Stimulated activated CD4-positive, alpha-beta T cell treated with anti-CD3 and anti-CD28 coated beads, Interleukin-15, amount 100 ng/mL, for 1 hour (primary cell): ENCODE data around the gene RAF1.

Source experiments
- DNase-seq, 2 donors: peaks; one replicate each; pipeline ENCODE4 v3.0.0-alpha.2; 2020; ENCODE audit warnings: low read depth in 1 of 2, low spot score in 1 of 2

The RAF1 gene

DNA sequence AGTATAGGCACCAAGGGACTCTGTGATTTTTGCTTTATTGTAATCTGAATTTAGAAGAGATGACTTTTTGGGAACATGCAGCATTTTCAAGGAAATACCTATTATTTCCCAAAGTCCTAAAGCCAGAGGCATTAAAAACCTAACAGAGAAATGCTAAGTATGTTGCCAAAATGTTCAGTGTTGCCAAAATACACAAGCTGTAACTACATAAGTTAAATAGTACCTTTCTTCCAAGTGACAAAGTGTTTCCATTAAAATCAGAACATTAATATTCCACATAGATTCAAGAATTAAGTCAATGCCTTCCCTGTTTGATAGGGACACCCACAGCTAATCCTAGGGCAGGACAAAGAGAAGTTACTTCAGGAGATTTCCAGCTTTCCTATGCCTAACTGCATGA lies 65.0 kb downstream of the RAF1 start:
- DNase-seq: no peak

DNA sequence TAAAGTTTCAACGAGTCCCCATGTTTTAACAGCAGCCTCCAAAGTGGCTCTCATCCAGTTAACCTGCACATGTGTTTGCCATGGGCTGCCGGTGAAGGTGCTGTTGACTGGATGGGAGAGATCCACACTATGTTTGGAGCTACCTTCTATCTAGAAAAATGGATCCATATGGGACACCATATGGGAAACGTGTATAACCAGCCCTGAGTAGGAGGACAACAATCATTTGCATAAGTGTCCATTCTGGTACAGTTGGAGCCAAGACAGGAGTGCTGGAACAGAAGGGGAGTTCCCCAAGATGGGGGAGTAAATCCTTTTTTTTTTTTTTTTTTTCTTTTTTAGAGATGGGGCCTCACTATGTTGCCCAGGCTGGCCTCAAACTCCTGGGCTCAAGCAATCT lies 70.4 kb downstream of the RAF1 start:
- DNase-seq: no peak

DNA sequence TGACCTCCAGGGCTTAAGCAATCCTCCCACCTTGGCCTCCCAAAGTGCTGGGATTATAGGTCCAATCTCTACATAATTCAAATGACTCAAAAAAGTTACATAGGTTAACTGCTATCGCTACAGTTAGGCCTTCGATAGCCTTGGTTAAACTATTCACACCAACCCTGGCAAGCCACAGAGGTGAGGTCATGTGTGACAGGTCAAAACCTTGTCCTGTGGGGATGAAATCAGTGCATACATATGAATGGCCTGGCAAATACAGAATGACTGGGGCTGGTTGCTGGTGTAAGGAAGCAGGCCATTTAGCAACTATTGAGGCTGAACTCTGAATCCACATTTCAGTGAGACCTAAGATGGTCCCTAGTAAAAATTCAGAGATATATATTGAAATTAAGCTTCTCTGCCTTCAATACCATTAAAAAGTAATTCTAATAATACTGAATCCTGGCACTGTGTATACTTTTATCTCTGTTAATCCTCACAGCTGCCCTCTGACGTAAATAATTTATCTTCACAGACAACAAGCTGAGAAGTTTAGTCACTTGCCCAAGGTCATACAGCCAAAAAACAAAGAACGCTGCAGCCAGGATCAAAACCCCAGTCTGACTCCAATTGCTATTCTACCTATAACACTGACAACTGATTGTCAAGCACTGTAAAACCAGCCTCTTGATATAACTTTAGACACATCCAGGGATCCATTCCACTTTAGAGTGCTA lies 71.8 kb downstream of the RAF1 start:
- DNase-seq: no peak

DNA sequence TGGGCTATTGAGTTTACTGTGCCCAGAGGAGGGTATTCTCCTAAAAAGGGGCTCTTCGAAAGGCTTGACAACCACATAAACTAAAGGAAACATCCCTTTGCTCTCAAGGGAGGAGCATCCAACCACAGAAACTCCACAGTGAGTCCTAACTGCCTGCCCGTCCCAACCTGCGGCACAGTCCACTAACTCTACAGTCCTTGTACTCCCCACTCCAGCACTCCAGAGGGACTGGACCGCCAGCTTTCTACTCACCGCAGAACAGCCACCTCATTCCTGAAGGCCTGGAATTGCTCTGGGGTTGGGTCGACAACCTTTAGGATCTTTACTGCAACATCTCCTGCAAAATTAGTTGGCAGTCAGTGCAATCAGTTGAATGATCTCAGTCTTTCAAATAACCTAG lies 72.5 kb downstream of the RAF1 start:
- no peak for DNase-seq

DNA sequence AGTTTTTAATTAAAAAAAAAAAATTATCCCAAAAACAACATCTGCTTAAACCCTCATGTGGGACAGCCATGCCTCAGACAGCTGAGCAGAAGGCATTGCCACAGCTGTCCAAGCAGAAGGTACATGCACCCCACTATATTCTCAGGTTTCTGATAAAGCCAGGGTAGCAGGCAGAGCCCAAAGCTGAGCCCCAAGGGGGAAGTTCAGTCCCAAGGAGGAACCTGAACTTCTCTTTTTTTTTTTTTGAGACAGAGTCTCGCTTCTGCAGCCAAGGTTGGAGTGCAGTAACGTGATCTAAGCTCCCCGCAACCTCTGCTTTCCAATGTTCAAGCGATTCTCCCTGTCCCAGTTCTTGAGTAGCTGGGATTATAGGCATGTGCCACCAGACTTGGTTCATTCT lies 73.8 kb downstream of the RAF1 start:
- no peak for DNase-seq

DNA sequence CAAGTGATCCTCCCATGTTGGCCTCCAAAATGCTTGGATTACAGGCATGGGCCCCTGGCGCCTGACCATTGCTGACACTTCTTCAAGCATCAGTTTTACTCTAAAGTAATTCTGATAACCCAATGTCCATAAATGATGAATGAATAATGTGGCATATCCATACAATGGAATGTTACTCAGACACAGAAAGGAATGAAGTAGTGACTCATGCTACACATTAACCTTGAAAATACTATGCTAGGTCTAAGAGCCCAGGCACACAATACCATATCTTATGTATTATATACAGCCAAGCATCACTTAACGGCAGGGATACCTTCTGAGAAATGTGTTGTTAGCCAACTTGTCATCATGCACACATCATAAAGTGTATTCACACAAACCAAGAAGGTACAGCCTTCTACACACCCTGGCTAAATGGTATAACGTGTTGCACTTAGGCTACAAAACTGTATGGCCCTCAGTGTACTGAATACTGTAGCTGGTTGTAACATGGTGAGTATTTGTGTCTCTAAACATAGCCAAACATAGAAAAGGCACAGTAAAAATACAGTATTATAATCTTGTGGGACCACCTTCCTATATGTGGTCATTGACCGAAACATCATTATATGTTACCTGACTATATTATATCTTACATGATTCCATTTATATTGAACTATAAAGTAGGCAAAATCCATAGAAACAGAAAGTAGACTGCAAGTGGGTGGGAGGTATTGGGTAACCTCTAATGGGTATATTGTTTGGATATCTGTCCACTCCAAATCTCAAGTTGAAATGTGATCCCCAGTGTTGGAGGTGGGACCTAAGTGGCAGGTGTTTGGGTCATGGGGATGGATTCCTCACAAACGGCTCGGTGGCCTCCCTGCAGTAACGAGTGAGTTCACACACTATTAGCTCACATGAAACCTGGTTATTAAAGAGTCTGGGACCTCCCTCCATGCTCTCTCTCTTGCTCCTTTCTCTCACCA lies 75.6 kb downstream of the RAF1 start:
- DNase-seq: no peak

DNA sequence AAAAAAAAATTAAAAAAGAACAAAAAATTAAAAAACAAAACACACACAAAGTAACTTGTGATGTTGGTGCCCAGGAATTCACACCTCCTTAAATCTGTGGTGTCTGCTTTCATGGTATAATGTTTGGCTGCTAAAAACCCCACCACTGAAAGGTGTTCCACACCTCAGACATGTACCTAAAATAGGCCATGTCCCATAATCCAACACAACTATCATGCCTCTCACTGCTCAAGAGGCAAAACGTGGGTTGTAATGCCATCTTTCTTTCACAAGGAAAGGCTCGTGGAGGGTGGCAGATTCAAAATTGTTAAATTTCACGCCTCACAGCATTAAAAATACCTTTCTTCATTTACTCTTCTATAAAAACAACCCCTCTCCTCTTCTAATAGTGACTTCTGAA lies 77.5 kb downstream of the RAF1 start:
- no peak for DNase-seq

DNA sequence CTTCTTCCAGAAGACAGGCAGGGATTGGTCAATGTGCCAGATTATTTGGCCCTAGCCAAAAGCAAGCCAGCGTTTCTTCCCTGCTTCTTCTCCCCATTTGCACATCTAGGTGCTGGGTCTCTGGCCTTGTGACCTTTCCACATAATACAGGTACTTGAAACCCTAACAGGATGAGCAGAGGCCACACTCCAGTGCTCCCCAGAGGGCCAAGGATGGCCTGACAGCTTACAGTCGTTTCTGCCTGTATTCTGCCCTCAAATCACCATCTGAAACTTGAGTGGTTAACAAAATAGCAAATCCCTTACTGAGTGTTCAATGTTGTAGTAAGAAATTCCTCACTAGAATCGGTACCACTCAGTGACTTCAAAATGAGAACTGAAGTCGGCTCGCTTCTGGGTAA lies 77.9 kb downstream of the RAF1 start:
- no peak for DNase-seq

DNA sequence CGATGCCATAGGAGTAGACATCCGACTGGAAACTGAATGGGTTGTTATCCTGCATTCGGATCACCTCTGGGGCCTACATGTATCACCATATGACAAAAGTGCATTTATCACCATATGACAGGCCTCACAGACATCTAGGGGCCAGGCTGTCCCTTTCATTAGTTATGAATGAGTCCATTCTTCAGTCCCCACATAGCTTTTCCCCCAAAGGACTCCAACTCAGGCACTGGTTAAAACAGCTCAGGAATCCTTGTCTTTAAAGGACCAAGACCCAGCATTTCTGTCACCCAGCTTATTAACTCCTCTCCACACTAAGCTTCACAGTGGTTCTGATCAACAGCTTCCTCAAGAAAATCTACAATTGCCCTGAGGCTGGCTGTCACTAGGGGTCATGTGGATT lies 78.7 kb downstream of the RAF1 start:
- no peak for DNase-seq

DNA sequence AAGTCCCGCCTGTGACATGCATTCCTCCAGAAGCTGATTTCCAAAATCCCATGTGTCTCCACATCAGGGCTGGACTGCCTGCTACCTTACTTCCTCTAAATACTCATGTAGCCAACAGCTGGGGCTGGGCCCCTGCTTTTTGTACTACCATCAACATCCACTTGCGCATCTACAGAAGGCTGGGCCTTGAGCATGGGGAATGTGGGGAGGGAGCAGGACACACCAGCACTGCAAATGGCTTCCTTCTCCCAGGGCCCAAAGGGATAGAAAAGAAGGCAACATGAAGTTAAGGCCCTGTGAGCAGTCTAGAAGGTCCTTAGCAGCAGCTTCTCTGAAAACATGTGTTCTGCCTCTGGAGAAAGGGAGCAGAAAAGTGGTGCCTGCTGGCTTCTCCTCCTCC lies 79.8 kb downstream of the RAF1 start:
- DNase-seq: no peak

DNA sequence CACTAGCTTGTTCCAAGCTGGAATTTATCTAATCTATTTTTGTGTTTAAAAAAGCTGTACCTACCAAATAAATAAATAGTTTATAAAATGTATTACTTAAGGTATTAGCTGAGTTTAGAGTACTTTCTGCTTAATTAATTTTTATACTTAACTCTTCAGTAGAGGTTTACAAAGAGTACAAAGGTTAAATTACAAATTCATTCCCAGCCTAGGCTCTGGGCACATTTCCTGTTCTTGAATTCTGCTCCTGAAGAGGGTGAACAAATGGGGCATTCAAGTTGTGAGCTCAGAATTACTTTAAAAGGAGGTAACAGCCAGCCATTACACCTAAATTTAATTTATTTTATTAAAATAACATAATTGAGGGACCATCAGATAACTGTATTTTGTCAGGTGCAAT lies 80.6 kb downstream of the RAF1 start:
- DNase-seq: no peak

DNA sequence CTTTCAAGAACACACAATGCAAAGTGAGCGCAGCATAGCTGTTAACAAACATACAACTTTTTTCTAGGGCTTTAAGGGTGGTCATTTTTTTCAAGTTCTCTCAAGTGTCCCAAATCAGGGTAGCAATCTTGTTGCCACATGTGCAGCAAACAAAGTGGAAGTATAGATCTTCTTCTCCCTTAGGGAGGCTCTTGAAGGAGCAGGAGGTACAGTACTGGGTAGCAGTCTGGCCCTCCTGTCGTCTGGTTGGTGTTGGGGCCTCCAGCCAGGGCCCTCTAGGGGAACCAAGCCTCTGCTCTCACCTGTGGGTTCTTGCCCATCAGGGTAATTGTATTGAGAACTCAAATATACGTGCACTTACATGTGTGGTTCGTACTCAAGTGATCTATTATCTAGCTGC lies 81.2 kb downstream of the RAF1 start:
- no peak for DNase-seq

DNA sequence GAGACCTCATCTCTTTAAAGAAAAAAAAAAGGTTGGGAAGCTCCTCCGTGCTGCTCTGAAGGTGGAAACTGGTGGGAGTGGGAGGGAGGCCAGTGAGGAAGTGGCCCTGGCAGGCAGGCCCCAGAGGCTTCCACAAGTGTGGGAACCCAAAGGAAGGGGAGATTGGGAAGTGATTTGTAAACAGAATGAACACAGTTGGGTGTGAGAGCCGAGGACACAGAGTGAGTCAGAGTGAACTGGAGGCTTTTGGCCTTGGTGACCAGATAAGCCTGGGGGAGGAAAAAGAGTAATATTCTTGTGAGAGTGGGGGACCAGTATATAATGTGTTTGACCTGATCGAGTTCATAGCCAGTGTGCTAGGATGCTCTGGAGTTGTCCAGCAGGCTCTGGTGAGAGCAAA lies 84.0 kb downstream of the RAF1 start:
- DNase-seq: no peak

DNA sequence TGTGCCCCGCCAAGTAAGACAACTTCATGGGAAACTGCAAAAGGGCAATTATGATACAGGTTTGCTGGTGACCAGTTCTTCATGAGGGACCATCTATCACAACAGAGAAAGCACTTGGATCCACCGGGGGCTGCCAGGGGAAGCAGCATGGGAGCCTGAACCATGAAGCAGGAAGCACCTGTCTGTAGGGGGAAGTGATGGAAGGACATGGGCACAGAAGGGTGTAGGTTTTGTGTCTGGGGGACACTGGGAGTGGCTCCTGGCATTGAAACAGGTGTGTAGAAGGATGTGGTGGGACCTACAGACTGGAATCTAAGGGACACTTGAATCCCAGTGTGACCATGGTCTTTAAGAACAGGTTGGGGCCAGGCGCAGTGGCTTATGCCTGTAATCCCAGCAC lies 84.5 kb downstream of the RAF1 start:
- DNase-seq: no peak

DNA sequence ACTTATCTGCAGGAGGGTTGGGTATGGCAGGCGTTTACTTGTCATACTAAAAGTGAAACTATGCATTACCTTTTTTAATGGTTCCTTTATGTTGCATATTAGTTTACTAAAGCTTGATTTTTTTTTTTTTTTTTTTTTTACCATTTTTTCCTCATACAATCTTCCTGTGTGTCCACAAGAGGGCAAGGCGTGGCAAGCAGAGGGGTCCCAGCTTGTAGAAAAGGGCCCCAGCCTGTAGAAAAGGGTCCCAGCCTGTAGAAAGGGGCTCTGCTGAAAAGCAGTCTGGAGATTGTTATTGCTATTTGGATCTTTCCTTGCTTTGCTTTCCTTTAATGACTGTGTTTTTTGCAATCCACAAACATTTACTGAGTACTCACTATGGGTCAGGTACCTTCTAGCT lies 85.2 kb downstream of the RAF1 start:
- no peak for DNase-seq

DNA sequence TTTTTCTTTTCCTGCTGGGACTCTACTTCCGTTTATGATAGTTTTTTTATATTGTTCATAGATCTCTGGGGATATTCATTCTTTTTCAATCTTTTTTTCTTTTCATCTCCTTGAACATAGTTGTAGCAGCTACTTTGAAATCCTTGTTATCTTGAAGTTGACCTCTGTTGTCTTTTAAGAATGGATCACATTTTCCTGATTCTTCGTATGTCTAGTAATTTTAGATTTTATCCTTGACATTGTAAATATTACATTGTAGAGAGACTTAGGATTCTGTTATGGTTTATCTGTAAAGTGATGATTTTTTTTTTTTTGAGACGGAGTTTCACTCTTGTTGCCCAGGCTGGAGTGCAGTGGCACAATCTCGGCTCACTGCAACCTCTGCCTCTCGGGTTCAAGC lies 86.5 kb downstream of the RAF1 start:
- DNase-seq: no peak

DNA sequence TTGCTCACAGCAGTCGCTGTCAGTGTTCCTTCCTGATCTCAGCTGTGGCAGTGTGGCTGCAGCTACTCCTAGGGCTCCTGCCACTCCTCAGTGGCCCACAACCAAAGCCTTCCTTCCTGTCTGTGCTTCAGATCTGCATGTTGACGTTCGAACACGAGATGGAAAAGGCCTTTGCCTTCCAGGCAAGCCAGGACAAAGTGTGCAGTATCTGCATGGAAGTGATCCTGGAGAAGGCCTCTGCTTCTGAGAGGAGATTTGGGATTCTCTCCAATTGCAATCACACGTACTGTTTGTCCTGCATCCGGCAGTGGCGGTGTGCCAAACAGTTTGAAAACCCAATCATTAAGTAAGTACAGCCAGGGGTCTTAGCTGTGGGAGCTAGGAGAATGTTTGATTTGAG lies 89.3 kb downstream of the RAF1 start:
- no peak for DNase-seq

DNA sequence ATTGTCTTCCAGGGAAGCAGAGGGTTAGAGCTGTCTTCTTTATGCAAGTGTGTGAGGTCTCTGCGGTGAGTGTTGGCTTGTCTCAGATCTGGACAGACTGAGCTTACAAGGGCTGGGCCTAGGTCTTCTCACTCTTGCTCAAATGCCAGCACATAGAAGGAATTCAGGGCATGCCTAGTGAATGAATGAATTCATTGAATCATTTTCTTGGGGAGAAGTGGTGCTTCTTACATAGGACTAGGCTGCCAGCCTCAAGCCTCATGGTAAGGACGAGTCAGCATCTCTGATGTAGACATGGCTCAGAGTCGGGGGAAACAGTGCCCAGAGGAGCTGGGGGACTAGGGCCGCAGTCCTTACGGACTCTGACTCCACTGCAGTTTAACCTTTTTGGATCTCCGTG lies 89.8 kb downstream of the RAF1 start:
- no peak for DNase-seq

DNA sequence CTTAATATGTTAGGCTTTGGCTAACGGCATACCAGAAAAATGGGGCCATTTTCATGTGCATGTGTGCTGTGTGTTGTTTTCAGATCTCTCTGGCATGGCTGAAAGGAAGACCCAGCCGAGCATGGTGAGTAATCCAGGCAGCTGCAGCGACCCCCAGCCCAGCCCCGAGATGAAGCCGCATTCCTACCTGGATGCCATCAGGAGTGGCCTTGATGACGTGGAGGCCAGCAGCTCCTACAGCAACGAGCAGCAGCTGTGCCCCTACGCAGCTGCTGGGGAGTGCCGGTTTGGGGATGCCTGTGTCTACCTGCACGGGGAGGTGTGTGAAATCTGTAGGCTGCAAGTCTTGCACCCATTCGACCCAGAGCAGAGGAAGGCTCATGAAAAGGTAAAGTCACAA lies 91.9 kb downstream of the RAF1 start:
- no peak for DNase-seq

DNA sequence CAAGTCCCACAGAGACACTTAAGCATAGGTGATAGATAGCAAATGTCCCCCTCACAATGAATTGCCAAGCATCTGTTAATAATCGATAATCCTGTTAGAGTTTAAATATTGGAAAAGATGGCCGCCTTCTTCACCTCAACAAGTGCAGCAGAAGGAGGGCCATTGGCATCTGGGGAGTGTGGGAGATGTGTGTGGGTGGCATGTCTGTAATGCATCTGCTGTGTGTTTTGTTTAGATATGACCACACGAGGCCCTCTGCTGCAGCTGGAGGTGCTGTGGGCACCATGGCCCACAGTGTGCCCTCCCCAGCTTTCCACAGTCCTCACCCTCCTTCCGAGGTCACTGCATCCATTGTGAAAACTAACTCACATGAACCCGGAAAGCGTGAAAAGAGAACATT lies 94.1 kb downstream of the RAF1 start:
- no peak for DNase-seq

DNA sequence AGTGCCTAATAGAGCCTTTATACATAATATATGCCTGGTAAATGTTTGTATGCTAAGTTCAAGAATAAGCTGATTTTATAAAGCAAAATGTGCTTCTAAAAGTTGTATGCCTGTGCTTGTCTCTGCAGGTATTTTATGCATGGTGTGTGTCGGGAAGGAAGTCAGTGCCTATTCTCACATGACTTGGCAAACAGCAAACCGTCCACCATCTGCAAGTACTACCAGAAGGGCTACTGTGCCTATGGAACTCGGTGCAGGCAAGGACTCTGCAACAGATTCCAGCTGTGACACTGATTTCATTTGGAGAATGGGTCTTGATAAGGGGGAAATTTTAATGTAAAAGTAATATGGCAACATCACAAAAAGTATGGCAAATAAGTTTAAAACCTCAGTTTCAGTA lies 95.2 kb downstream of the RAF1 start:
- DNase-seq: no peak

DNA sequence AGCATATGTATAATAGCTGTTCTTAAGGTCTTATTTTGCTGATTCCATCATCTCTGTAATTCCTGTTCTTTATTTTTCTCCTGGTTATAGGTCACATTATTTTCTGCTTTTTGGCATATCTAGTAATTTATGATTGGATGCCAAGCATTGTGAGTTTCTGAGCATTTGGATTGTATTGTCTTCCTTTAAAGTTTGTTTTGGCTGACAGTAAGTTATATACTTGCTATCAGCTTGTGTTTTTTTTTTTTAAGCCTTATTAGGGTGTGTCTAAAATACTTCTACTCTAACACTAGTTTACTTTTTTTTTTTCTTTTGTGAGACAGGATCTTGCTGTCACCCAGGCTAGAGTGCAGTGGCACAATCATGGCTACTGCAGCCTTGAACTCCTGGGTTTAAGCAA lies 96.9 kb downstream of the RAF1 start:
- no peak for DNase-seq

DNA sequence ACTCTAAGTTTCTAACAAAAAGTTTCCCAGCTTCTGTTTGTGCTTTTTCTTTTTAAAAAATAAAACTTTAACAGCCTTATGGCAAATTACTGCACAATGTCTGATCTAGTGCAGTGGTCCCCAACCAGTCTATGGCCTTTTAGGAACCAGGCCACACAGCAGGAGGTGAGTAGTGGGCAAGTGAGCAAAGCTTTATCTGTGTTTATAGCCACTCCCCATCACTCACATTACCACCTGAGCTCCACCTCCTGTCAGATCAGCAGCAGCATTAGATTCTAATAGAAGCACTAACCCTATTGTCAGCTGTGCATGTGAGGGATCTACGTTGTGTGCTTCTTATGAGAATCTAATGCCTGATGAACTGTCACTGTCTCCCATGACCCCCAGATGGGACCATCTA lies 101.5 kb downstream of the RAF1 start:
- DNase-seq: no peak
